Measurements from ENCODE around the gene TTC16.

DNA sequence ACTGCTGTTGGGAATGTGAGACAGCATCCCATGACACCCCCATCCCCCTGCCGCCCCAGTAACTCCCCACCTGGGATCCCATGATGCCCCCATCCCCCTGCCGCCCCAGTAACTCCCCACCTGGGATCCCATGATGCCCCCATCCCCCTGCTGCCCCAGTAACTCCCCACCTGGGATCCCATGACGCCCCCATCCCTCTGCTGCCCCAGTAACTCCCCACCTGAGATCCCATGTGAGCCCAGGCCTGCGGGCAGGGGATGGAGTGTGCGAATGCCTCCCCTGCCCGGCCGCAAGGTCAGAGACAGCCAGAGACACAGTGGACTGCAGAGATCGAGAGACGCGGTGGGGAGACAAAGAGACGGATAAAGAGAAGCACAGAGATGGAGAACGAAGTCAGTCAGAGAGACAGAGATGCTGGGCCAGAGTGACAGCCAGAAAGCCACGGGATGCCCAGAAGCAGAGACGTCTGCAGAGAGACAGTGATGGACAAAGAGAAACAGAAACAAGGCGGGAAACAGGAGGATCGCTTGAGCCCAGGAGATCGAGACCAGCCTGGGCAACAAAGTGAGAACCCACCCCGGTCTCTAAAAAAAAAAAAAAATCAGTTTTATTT is 61.6 kb downstream of the TTC16 start:
- TF ChIP-seq, protein P1, sequence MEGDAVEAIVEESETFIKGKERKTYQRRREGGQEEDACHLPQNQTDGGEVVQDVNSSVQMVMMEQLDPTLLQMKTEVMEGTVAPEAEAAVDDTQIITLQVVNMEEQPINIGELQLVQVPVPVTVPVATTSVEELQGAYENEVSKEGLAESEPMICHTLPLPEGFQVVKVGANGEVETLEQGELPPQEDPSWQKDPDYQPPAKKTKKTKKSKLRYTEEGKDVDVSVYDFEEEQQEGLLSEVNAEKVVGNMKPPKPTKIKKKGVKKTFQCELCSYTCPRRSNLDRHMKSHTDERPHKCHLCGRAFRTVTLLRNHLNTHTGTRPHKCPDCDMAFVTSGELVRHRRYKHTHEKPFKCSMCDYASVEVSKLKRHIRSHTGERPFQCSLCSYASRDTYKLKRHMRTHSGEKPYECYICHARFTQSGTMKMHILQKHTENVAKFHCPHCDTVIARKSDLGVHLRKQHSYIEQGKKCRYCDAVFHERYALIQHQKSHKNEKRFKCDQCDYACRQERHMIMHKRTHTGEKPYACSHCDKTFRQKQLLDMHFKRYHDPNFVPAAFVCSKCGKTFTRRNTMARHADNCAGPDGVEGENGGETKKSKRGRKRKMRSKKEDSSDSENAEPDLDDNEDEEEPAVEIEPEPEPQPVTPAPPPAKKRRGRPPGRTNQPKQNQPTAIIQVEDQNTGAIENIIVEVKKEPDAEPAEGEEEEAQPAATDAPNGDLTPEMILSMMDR (IDR thresholded peaks at IDR 0.05; ENCODE audit: poor library complexity): no peak
- TF ChIP-seq EZH2 (IDR thresholded peaks at IDR 0.05; ENCODE audit: borderline replicate concordance) (no peak), EZH2phosphoT487 (IDR thresholded peaks at IDR 0.05; ENCODE audit: low read depth, severe bottlenecking, unreplicated experiment) (no peak)

All from hepatocyte (in vitro differentiated cells).